Omental fat pad (tissue), 4 donors: ENCODE results near the gene ZDHHC7. TPM values are rescaled to one million over a fixed set of nuclear protein-coding genes. Genes with fewer than 3 reads are reported as not detected.

Source experiments
- ATAC-seq: fragments of 150-250 bp; one replicate; pipeline ENCODE4 v1.9.1; 2016; ENCODE audit warnings: mild to moderate bottlenecking, moderate library complexity; ENCODE audit not compliant: low FRiP score
- DNase-seq: peaks from one replicate; pipeline ENCODE4 v3.0.0-alpha.2; 2019; ENCODE audit warnings: low spot score
- CTCF ChIP-seq, 3 donors: fragments of 450-650 bp; IDR thresholded peaks; one replicate each; pipeline ENCODE4 v1.5.1; 2016 to 2017; ENCODE audit warnings: antibody characterized with exemption in 3 of 3, mild to moderate bottlenecking in 3 of 3, moderate library complexity in 2 of 3
- total RNA-seq, 4 donors: library from RNA; depleted of rRNA; stranded (reverse); fragments of >200 nt; gene quantifications; one replicate each; pipeline ENCODE4 v1.1.0, GENCODE V29; 2016

The ZDHHC7 gene
- total RNA-seq, 4 donors from 2014 or later, result 41.3 to 72.2 (median 51.3) TPM

- no peak for TF ChIP-seq CTCF (IDR thresholded peaks at IDR 0.05)
Observed at GRCh38 chr16:85047867-85048455, 36.6 kb upstream of the ZDHHC7 start.

DNA sequence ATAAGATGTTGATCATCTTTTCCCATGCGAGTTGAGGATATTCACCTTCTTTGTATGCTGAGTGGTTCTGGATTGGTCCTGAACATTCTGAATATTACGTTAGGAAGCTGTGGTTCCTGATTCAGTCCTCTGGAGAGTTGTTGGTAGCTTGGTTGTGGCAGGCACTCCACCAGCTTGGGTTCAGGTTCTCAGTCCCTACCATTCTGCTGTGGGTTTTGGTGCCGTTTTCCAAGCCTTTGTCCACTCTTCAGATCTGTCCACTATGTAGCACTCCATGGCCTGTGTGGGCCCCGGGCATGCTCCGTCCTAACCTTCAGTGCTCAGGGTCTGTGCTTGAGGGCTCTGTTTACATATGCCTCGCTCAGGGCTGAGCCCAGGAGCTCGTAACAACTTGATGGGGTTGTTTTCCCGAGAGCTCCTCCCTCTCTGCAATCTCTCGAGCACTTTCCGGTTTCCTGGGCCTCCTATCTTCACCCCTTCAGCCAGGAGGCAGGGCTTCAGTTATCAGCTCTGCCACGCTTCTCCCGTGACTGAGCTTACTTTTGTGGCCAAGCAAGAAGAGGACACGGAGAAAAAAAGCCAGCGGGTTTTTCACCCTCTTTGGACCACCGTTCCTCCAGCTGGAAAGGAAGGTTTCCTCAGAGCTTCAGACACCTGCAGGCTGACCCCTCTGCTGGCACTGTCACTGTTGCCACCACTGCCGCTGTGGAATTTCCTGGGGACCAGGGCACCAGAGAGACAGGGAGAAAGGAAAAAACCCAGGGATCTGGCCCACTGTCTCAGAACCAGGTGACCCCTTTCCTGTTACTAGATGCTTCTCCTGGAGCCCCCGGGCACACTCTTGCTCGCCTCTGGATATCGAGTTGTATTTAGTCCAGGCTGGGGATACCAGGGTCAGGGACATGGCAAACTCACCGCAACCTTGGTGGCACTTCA lies 35.9 kb upstream of the ZDHHC7 start:
- ATAC-seq (no peak), DNase-seq (no peak)
- TF ChIP-seq CTCF (IDR thresholded peaks at IDR 0.05), result no peak

More at GRCh38 chr16:85047867-85048455, 36.6 kb upstream of the ZDHHC7 start:
- ATAC-seq (no peak), DNase-seq (no peak)

DNA sequence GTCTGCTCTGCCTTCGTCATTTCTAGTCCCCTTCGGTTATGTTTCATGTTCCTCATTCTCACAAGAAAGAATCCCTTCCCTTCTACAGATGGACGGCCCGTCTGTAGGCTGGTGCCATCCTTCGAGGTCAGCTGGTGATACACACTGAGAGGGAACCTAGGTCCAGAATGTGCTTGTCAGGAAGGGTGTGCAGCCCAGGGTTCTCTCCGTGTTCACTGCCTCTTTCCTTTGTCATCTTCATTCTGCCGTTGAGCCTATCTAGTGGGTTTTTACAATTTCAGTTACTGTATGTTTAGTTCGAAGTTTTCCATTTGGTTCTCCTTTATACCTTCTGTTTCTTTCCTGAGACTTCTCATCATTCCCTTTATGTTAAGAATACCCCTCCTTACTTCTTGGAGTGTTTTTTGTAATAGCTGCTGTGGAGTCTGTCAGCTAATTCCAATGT lies 35.2 kb upstream of the ZDHHC7 start:
- no peak for TF ChIP-seq CTCF (IDR thresholded peaks at IDR 0.05)
- ATAC-seq (no peak), DNase-seq (no peak)

GRCh38 chr16:85045641-85046471 lies 34.5 kb upstream of the ZDHHC7 start:
- no peak for TF ChIP-seq CTCF (IDR thresholded peaks at IDR 0.05)
- DNase-seq, result no peak
- ATAC-seq, result no peak

GRCh38 chr16:85045077-85045476 lies 33.7 kb upstream of the ZDHHC7 start:
- ATAC-seq, result no peak
- no peak for TF ChIP-seq CTCF (IDR thresholded peaks at IDR 0.05)

GRCh38 chr16:85042606-85043005 lies 31.3 kb upstream of the ZDHHC7 start:
- no peak for DNase-seq
- ATAC-seq, result no peak
- no peak for TF ChIP-seq CTCF (IDR thresholded peaks at IDR 0.05)

More at GRCh38 chr16:85045077-85045476, 33.7 kb upstream of the ZDHHC7 start:
- no peak for DNase-seq
